PC-3 (cell line): ENCODE results near the gene TIAM2. TPM values are rescaled to one million over a fixed set of nuclear protein-coding genes. Genes with fewer than 3 reads are reported as not detected.

ENCODE experiments used
- ATAC-seq: fragments of 200-7000 bp; cut with Tn5 transposase; 2 replicates; pipeline ENCODE4 v1.9.1; 2020; ENCODE audit warnings: mild to moderate bottlenecking, moderate library complexity
- Bru-seq: library from RNA; stranded (reverse); fragments of 400-500 nt; gene quantifications from one replicate; lab custom pipeline; 2021; lab: Mats Ljungman, UMichigan
- BruChase-seq, 2 experiments: library from RNA; stranded (reverse); fragments of 400-500 nt; gene quantifications; one replicate each; lab custom pipeline; 2021; lab: Mats Ljungman, UMichigan
- BruUV-seq: library from RNA; stranded (reverse); fragments of 400-500 nt; replicated peaks from 2 replicates; lab custom pipeline; 2021; lab: Mats Ljungman, UMichigan
- CTCF ChIA-PET: fragments of 300-600 bp; sonication (Branson Sonifier 250); formaldehyde crosslinking; loops from one replicate; lab custom pipeline; 2022; ENCODE audit warnings: antibody characterized with exemption; lab: Charles Lee
- POLR2A ChIA-PET: fragments of 300-600 bp; sonication (Branson Sonifier 250); formaldehyde crosslinking; loops from one replicate; lab custom pipeline; 2022; ENCODE audit warnings: antibody characterized with exemption; ENCODE audit not compliant: unreplicated experiment; lab: Charles Lee
- DNase-seq: peaks from one replicate; pipeline ENCODE4 v3.0.0-alpha.2; 2015
- H2AFZ ChIP-seq: fragments of 300-600 bp; sonication (generic); 2 replicates; pipeline ENCODE4 v1.6.0; 2016; ENCODE audit warnings: antibody characterized with exemption, low read length
- H3F3A ChIP-seq: fragments of 300-600 bp; sonication (generic); one replicate; pipeline ENCODE4 v1.6.0; 2017; ENCODE audit warnings: antibody characterized with exemption, low read length, control low read depth, mild to moderate bottlenecking; ENCODE audit not compliant: unreplicated experiment
- H3K27ac ChIP-seq: fragments of 300-600 bp; sonication (generic); 2 replicates; pipeline ENCODE4 v1.5.1; 2016; ENCODE audit warnings: mild to moderate bottlenecking, low read length
- H3K27me3 ChIP-seq: fragments of 300-600 bp; sonication (generic); 2 replicates; pipeline ENCODE4 v1.6.1; 2016; ENCODE audit warnings: low read length, mixed read lengths
- H3K36me3 ChIP-seq: fragments of 300-600 bp; sonication (generic); 2 replicates; pipeline ENCODE4 v1.6.1; 2016; ENCODE audit warnings: low read depth, mixed run types, low read length, mixed read lengths
- H3K4me1 ChIP-seq: fragments of 300-600 bp; sonication (generic); 2 replicates; pipeline ENCODE4 v1.5.1; 2016; ENCODE audit warnings: low read length; ENCODE audit not compliant: insufficient read depth
- H3K4me2 ChIP-seq: fragments of 300-600 bp; sonication (generic); 2 replicates; pipeline ENCODE4 v1.6.0; 2016; ENCODE audit warnings: low read length
- H3K4me3 ChIP-seq: fragments of 300-600 bp; sonication (generic); 2 replicates; pipeline ENCODE4 v1.5.1; 2016; ENCODE audit warnings: mild to moderate bottlenecking, low read length, mixed read lengths
- H3K79me2 ChIP-seq: fragments of 300-600 bp; sonication (generic); 2 replicates; pipeline ENCODE4 v1.6.1; 2017; ENCODE audit warnings: low read length, mixed read lengths
- H3K9ac ChIP-seq: fragments of 300-600 bp; sonication (generic); 2 replicates; pipeline ENCODE4 v1.6.0; 2016; ENCODE audit warnings: mild to moderate bottlenecking, low read length
- H3K9me2 ChIP-seq: fragments of 300-600 bp; sonication (generic); replicated peaks from 2 replicates; pipeline ENCODE4 v1.6.1; 2016; ENCODE audit warnings: mixed run types, low read length, mixed read lengths
- H3K9me3 ChIP-seq: fragments of 300-600 bp; sonication (generic); 2 replicates; pipeline ENCODE4 v1.6.1; 2016; ENCODE audit warnings: low read length, mixed read lengths
- H4K20me1 ChIP-seq: fragments of 300-600 bp; sonication (generic); 2 replicates; pipeline ENCODE4 v1.6.1; 2016; ENCODE audit warnings: low read length, mixed read lengths
- CTCF ChIP-seq: fragments of 300-600 bp; sonication (generic); conservative IDR thresholded peaks from 2 replicates; pipeline ENCODE4 v1.5.1; 2017; ENCODE audit warnings: antibody characterized with exemption, low read depth, mild to moderate bottlenecking, low read length
- EZH2 ChIP-seq: fragments of 300-600 bp; sonication (generic); IDR thresholded peaks from one replicate; pipeline ENCODE4 v1.6.1; 2017; ENCODE audit warnings: antibody characterized with exemption, mild to moderate bottlenecking, low read length; ENCODE audit not compliant: unreplicated experiment
- EZH2phosphoT487 ChIP-seq: fragments of 300-600 bp; sonication (generic); IDR thresholded peaks from 2 replicates; pipeline ENCODE4 v1.6.1; 2018; ENCODE audit warnings: mild to moderate bottlenecking, antibody characterized with exemption, low read length, borderline replicate concordance
- intact Hi-C: fragments of 100-400 bp; cut with micrococcal nuclease; formaldehyde crosslinking; loops from 2 replicates; pipeline ENCODE4 v1.9.0; 2023
- long read RNA-seq: library from polyadenylated mRNA; unstranded; transcript quantifications from one replicate; pipeline ENCODE4 v2.0.0, GENCODE V29; 2021; ENCODE audit not compliant: unreplicated experiment
- total RNA-seq: library from RNA; depleted of rRNA; stranded (reverse); fragments of >200 nt; gene quantifications from 2 replicates; pipeline ENCODE4 v1.2.3, GENCODE V29; 2014; rRNA removed

TIAM2 gene
- total RNA-seq = 2.8 and 4.5 TPM in 2 replicates
- percentile 50 among the genes with signal in this experiment for Bru-seq, nascent RNA
- BruChase-seq, experiment 1, labeled RNA remaining after a 6-hour chase = percentile 52 among the genes with signal in this experiment
- percentile 54 among the genes with signal in this experiment for BruChase-seq, experiment 2, labeled RNA remaining after a 2-hour chase
- long read RNA-seq, partial matches to known transcripts = 0 of 10 reads
- long read RNA-seq, other reads (novel, unspliced or antisense) = 10 of 10 reads

GRCh38 chr6:154995254-154996015 lies at the start of gene TIAM2:
TSS of gene TIAM2 (plus strand) at chr6:154995315. CDS start at chr6:155129224, 133,909 bp downstream.
- no peaks in the 10 kb centered on the region for H3K9me3 ChIP-seq
- ATAC-seq (peak; percentile 71), DNase-seq (no peak)
- POLR2A ChIA-PET = no interaction called here
- TF ChIP-seq EZH2phosphoT487 (no peak), CTCF (no peak), EZH2 (no peak)
- no peaks in the 10 kb centered on the region for H3K36me3 ChIP-seq
- peaks cover 6% of the 10 kb centered on the region; the same call in 1 of the 2 replicates for H3K4me1 ChIP-seq
- no peaks in the 10 kb centered on the region for H3K27me3 ChIP-seq
- peak within 1 kb of the TSS; percentile 90 for H2AFZ ChIP-seq
- H3K4me3 ChIP-seq = peak within 1 kb of the TSS; percentile 76
- H4K20me1 ChIP-seq = no peaks in the 10 kb centered on the region
- BruUV-seq = no TSS peak
- H3K9me2 ChIP-seq = no peaks in the 10 kb centered on the region
- no peak within 1 kb of the TSS for H3K27ac ChIP-seq
- CTCF ChIA-PET = no interaction called here
- peak within 1 kb of the TSS; percentile 94 for H3K4me2 ChIP-seq
- H3K9ac ChIP-seq = peak within 1 kb of the TSS; percentile 43
- intact Hi-C loops = no loop called here
- H3F3A ChIP-seq = no peaks in the 10 kb centered on the region
- H3K79me2 ChIP-seq = no peaks in the 10 kb centered on the region

GRCh38 chr6:154950979-154951344 lies 44.2 kb upstream of the TIAM2 start:
- Histone ChIP-seq H3K4me2 (no peak overlapping the region), H3K27me3 (no peaks in the 10 kb centered on the region), H3K9me3 (no peaks in the 10 kb centered on the region), H3K9me2 (no peaks in the 10 kb centered on the region), H2AFZ (no peak overlapping the region), H3K79me2 (no peaks in the 10 kb centered on the region), H3K4me1 (no peaks in the 10 kb centered on the region), H3K36me3 (no peaks in the 10 kb centered on the region), H3K4me3 (no peak overlapping the region), H3K9ac (no peak overlapping the region), H3F3A (no peaks in the 10 kb centered on the region), H4K20me1 (no peaks in the 10 kb centered on the region), H3K27ac (no peak overlapping the region)
- TF ChIP-seq EZH2phosphoT487 = no peak
- TF ChIP-seq EZH2 = no peak
- no peak for TF ChIP-seq CTCF
- ChIA-PET POLR2A (no interaction called here), CTCF (no interaction called here)
- intact Hi-C loops = no loop called here
- no TSS peak for BruUV-seq
- ATAC-seq (no peak), DNase-seq (no peak)
